Hepatocyte (in vitro differentiated cells): ENCODE data around the gene MYO5A.

ENCODE experiments used
- EZH2 ChIP-seq: fragments of 200-600 bp; sonication (generic); IDR thresholded peaks from 2 replicates; pipeline ENCODE4 v1.6.1; 2016; ENCODE audit warnings: antibody characterized with exemption, mild to moderate bottlenecking, borderline replicate concordance
- EZH2phosphoT487 ChIP-seq: fragments of 200-600 bp; sonication (generic); IDR thresholded peaks from one replicate; pipeline ENCODE4 v1.6.1; 2018; ENCODE audit warnings: antibody characterized with exemption, mild to moderate bottlenecking, low read depth, moderate library complexity; ENCODE audit not compliant: unreplicated experiment, severe bottlenecking
- TF ChIP-seq, protein P1 (sequence below): fragments of 200-600 bp; sonication (generic); IDR thresholded peaks from 2 replicates; pipeline ENCODE4 v1.5.1; 2016; ENCODE audit warnings: antibody characterized with exemption, mild to moderate bottlenecking; ENCODE audit not compliant: poor library complexity

DNA sequence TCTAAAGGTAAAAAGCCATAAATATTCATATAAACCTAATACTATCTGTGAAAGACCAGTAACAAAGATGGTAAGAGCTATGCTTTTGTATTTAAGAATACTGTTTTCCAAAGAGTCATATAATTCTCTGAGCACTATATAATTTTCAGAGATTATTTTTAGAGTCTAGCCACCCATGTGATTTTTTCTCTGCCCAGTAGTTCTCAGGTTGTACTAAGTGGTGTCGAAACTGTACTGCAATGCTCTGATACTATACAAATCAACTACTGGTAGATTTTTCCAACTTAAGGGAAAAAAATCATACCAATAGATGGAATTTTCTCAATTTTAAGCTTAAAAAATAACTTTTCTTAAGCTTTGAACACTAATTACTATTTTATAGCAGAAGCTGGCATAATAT lies 104.8 kb downstream of the MYO5A start:
- TF ChIP-seq, protein P1, sequence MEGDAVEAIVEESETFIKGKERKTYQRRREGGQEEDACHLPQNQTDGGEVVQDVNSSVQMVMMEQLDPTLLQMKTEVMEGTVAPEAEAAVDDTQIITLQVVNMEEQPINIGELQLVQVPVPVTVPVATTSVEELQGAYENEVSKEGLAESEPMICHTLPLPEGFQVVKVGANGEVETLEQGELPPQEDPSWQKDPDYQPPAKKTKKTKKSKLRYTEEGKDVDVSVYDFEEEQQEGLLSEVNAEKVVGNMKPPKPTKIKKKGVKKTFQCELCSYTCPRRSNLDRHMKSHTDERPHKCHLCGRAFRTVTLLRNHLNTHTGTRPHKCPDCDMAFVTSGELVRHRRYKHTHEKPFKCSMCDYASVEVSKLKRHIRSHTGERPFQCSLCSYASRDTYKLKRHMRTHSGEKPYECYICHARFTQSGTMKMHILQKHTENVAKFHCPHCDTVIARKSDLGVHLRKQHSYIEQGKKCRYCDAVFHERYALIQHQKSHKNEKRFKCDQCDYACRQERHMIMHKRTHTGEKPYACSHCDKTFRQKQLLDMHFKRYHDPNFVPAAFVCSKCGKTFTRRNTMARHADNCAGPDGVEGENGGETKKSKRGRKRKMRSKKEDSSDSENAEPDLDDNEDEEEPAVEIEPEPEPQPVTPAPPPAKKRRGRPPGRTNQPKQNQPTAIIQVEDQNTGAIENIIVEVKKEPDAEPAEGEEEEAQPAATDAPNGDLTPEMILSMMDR: no peak
- TF ChIP-seq EZH2phosphoT487 (no peak), EZH2 (no peak)
